Measurements from ENCODE around the gene ARNT2.

ARNT2 gene

DNA sequence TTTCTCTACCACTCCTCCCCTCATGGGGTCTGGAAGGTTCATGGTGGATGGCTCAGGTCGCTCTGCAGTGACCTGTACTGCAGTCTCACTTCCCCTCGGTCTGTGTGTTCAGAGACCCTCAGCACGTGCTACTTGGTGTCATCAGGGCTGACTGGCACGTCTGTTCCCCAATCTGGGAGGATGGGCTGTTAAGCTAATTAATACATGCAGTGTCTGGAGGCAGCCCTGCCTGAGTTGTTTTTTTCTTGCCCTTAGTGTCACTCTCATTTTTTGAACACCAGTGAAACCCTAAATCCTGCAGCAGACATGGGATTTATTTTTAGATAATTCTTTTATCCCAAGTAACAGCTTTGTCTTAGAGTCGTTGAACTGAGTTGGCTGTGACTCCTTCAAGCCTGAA is 64.6 kb downstream of the ARNT2 start:
- Histone ChIP-seq H3K79me2 (ENCODE audit: insufficient read depth, low read length) (no peaks in the 10 kb centered on the region), H3K27me3 (ENCODE audit: insufficient read depth, low read length) (no peaks in the 10 kb centered on the region; the same call in 1 of the 2 replicates), H3K4me1 (ENCODE audit: insufficient read depth, low read length, severe bottlenecking) (no peaks in the 10 kb centered on the region), H3K9me3 (ENCODE audit: low read length) (no peaks in the 10 kb centered on the region), H3F3A (ENCODE audit: insufficient read depth, low read length) (no peaks in the 10 kb centered on the region), H3K4me2 (ENCODE audit: low read length) (no peak overlapping the region), H4K20me1 (ENCODE audit: insufficient read depth, low read length) (no peaks in the 10 kb centered on the region), H2AFZ (ENCODE audit: low read length) (no peak overlapping the region), H3K36me3 (ENCODE audit: insufficient read depth, low read length) (no peaks in the 10 kb centered on the region), H3K9ac (ENCODE audit: low read length) (no peak overlapping the region), H3K27ac (ENCODE audit: low read depth, low read length, poor library complexity, severe bottlenecking) (no peak overlapping the region), H3K4me3 (ENCODE audit: low read depth, low read length, poor library complexity, severe bottlenecking) (no peak overlapping the region), H3K9me2 (ENCODE audit: low read depth, low read length) (no peaks in the 10 kb centered on the region)
- TF ChIP-seq, protein P1, sequence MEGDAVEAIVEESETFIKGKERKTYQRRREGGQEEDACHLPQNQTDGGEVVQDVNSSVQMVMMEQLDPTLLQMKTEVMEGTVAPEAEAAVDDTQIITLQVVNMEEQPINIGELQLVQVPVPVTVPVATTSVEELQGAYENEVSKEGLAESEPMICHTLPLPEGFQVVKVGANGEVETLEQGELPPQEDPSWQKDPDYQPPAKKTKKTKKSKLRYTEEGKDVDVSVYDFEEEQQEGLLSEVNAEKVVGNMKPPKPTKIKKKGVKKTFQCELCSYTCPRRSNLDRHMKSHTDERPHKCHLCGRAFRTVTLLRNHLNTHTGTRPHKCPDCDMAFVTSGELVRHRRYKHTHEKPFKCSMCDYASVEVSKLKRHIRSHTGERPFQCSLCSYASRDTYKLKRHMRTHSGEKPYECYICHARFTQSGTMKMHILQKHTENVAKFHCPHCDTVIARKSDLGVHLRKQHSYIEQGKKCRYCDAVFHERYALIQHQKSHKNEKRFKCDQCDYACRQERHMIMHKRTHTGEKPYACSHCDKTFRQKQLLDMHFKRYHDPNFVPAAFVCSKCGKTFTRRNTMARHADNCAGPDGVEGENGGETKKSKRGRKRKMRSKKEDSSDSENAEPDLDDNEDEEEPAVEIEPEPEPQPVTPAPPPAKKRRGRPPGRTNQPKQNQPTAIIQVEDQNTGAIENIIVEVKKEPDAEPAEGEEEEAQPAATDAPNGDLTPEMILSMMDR (IDR thresholded peaks at IDR 0.05; ENCODE audit: low read length), result no peak
- TF ChIP-seq EZH2 (IDR thresholded peaks at IDR 0.05; ENCODE audit: borderline replicate concordance, low read length), result no peak

DNA sequence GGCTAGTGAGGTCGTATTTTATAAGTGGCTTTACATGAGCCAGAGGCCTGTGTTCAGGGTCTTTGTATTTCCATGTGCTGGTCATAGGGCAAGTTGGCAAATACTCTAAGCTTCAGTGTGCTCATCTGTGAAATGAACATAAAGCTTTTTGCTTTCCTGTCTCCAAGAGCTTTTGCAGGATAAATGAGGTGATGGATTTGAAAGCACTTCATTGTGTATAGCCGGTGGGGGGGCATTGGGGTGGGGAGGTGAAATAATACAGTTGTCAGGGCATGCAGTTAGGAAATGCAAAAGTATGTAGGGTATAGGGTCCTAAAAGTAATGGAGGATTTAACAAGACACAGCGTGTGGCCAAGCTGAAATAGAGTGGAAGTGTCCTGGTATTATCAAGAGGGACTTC is 67.7 kb downstream of the ARNT2 start:
- H3K27ac ChIP-seq (ENCODE audit: low read depth, low read length, poor library complexity, severe bottlenecking), result no peak overlapping the region
- H3K9ac ChIP-seq (ENCODE audit: low read length), result no peak overlapping the region
- no peaks in the 10 kb centered on the region for H3K79me2 ChIP-seq (ENCODE audit: insufficient read depth, low read length)
- no peak overlapping the region for H2AFZ ChIP-seq (ENCODE audit: low read length)
- H3K36me3 ChIP-seq (ENCODE audit: insufficient read depth, low read length), result no peaks in the 10 kb centered on the region
- no peaks in the 10 kb centered on the region for H3F3A ChIP-seq (ENCODE audit: insufficient read depth, low read length)
- no peak overlapping the region for H3K4me3 ChIP-seq (ENCODE audit: low read depth, low read length, poor library complexity, severe bottlenecking)
- H3K9me3 ChIP-seq (ENCODE audit: low read length), result no peaks in the 10 kb centered on the region
- H3K27me3 ChIP-seq (ENCODE audit: insufficient read depth, low read length), result no peaks in the 10 kb centered on the region
- no peaks in the 10 kb centered on the region for H4K20me1 ChIP-seq (ENCODE audit: insufficient read depth, low read length)
- H3K4me2 ChIP-seq (ENCODE audit: low read length), result no peak overlapping the region
- H3K9me2 ChIP-seq (ENCODE audit: low read depth, low read length), result no peaks in the 10 kb centered on the region
- TF ChIP-seq, protein P1 (IDR thresholded peaks at IDR 0.05; ENCODE audit: low read length), result no peak
- TF ChIP-seq EZH2 (IDR thresholded peaks at IDR 0.05; ENCODE audit: borderline replicate concordance, low read length), result no peak
- H3K4me1 ChIP-seq (ENCODE audit: insufficient read depth, low read length, severe bottlenecking), result no peaks in the 10 kb centered on the region

DNA sequence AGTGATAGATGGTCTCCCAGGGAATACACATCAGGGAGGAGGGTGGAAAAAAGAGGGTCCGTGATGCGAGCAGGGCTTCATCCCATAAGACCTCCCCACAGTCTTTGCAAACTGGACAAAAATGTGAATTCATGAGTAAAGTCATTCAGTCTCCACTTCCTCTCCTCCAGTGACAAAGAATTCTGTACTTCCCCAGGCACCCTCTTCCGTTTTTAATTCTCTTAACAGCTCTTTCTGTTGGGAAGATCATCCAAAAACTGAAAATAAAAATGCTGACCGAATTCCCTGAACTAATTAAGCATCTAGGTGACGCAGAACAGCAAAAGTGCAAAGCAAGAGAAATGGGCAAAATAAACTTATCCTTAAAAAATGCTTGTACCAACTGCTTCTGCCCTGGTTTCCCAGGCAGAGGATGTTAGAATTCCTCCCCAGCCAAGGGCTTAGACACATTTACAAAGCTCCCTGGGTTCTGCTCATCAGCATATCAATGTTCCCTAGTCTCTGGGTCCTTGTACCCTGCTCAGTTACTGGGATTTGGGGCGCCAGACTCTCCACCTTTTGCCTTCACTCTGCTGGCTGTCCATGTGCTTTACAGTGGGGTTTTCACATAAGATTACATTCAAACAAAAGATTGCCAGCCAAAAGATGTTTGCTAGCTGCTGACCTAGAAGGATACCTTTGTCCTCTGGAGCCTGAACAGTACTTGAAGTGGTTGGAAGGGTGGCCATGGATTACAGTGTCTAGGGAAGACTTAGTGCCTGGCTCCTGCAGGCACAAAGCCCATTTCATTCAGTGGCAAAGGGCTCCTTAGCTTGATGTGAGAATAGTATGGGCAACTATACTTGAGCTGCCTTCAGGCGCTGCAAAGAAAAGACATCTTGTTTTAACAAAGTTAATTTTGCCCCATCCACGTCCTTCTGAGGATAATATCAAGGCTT is 69.4 kb downstream of the ARNT2 start:
- TF ChIP-seq, protein P1 (IDR thresholded peaks at IDR 0.05; ENCODE audit: low read length), result no peak
- no peak for TF ChIP-seq EZH2 (IDR thresholded peaks at IDR 0.05; ENCODE audit: borderline replicate concordance, low read length)
- Histone ChIP-seq H3K4me1 (ENCODE audit: insufficient read depth, low read length, severe bottlenecking) (no peaks in the 10 kb centered on the region), H3K36me3 (ENCODE audit: insufficient read depth, low read length) (no peaks in the 10 kb centered on the region), H3K4me3 (ENCODE audit: low read depth, low read length, poor library complexity, severe bottlenecking) (no peak overlapping the region), H3K79me2 (ENCODE audit: insufficient read depth, low read length) (no peaks in the 10 kb centered on the region), H3K9ac (ENCODE audit: low read length) (no peak overlapping the region), H3K4me2 (ENCODE audit: low read length) (no peak overlapping the region), H3K9me2 (ENCODE audit: low read depth, low read length) (no peaks in the 10 kb centered on the region), H3K9me3 (ENCODE audit: low read length) (no peaks in the 10 kb centered on the region), H3K27me3 (ENCODE audit: insufficient read depth, low read length) (no peaks in the 10 kb centered on the region), H3K27ac (ENCODE audit: low read depth, low read length, poor library complexity, severe bottlenecking) (no peak overlapping the region), H3F3A (ENCODE audit: insufficient read depth, low read length) (no peaks in the 10 kb centered on the region), H2AFZ (ENCODE audit: low read length) (no peak overlapping the region), H4K20me1 (ENCODE audit: insufficient read depth, low read length) (no peaks in the 10 kb centered on the region)

Data from OCI-LY1 (cell line).